PC-3 (cell line): Measurements from ENCODE around the gene RPL27. TPM values are rescaled to one million over a fixed set of nuclear protein-coding genes. Genes with fewer than 3 reads are reported as not detected.

Source experiments
- ATAC-seq: fragments of 200-7000 bp; cut with Tn5 transposase; 2 replicates; pipeline ENCODE4 v1.9.1; 2020; ENCODE audit warnings: mild to moderate bottlenecking, moderate library complexity
- BruUV-seq: library from RNA; stranded (reverse); fragments of 400-500 nt; replicated peaks from 2 replicates; lab custom pipeline; 2021; lab: Mats Ljungman, UMichigan
- CTCF ChIA-PET: fragments of 300-600 bp; sonication (Branson Sonifier 250); formaldehyde crosslinking; loops from one replicate; lab custom pipeline; 2022; ENCODE audit warnings: antibody characterized with exemption; lab: Charles Lee
- POLR2A ChIA-PET: fragments of 300-600 bp; sonication (Branson Sonifier 250); formaldehyde crosslinking; loops from one replicate; lab custom pipeline; 2022; ENCODE audit warnings: antibody characterized with exemption; ENCODE audit not compliant: unreplicated experiment; lab: Charles Lee
- DNase-seq: peaks from one replicate; pipeline ENCODE4 v3.0.0-alpha.2; 2015
- H2AFZ ChIP-seq: fragments of 300-600 bp; sonication (generic); 2 replicates; pipeline ENCODE4 v1.6.0; 2016; ENCODE audit warnings: antibody characterized with exemption, low read length
- H3F3A ChIP-seq: fragments of 300-600 bp; sonication (generic); one replicate; pipeline ENCODE4 v1.6.0; 2017; ENCODE audit warnings: antibody characterized with exemption, low read length, control low read depth, mild to moderate bottlenecking; ENCODE audit not compliant: unreplicated experiment
- H3K27ac ChIP-seq: fragments of 300-600 bp; sonication (generic); 2 replicates; pipeline ENCODE4 v1.5.1; 2016; ENCODE audit warnings: mild to moderate bottlenecking, low read length
- H3K27me3 ChIP-seq: fragments of 300-600 bp; sonication (generic); 2 replicates; pipeline ENCODE4 v1.6.1; 2016; ENCODE audit warnings: low read length, mixed read lengths
- H3K36me3 ChIP-seq: fragments of 300-600 bp; sonication (generic); 2 replicates; pipeline ENCODE4 v1.6.1; 2016; ENCODE audit warnings: low read depth, mixed run types, low read length, mixed read lengths
- H3K4me1 ChIP-seq: fragments of 300-600 bp; sonication (generic); 2 replicates; pipeline ENCODE4 v1.5.1; 2016; ENCODE audit warnings: low read length; ENCODE audit not compliant: insufficient read depth
- H3K4me2 ChIP-seq: fragments of 300-600 bp; sonication (generic); 2 replicates; pipeline ENCODE4 v1.6.0; 2016; ENCODE audit warnings: low read length
- H3K4me3 ChIP-seq: fragments of 300-600 bp; sonication (generic); 2 replicates; pipeline ENCODE4 v1.5.1; 2016; ENCODE audit warnings: mild to moderate bottlenecking, low read length, mixed read lengths
- H3K79me2 ChIP-seq: fragments of 300-600 bp; sonication (generic); 2 replicates; pipeline ENCODE4 v1.6.1; 2017; ENCODE audit warnings: low read length, mixed read lengths
- H3K9ac ChIP-seq: fragments of 300-600 bp; sonication (generic); 2 replicates; pipeline ENCODE4 v1.6.0; 2016; ENCODE audit warnings: mild to moderate bottlenecking, low read length
- H3K9me2 ChIP-seq: fragments of 300-600 bp; sonication (generic); replicated peaks from 2 replicates; pipeline ENCODE4 v1.6.1; 2016; ENCODE audit warnings: mixed run types, low read length, mixed read lengths
- H3K9me3 ChIP-seq: fragments of 300-600 bp; sonication (generic); 2 replicates; pipeline ENCODE4 v1.6.1; 2016; ENCODE audit warnings: low read length, mixed read lengths
- H4K20me1 ChIP-seq: fragments of 300-600 bp; sonication (generic); 2 replicates; pipeline ENCODE4 v1.6.1; 2016; ENCODE audit warnings: low read length, mixed read lengths
- EZH2 ChIP-seq: fragments of 300-600 bp; sonication (generic); IDR thresholded peaks from one replicate; pipeline ENCODE4 v1.6.1; 2017; ENCODE audit warnings: antibody characterized with exemption, mild to moderate bottlenecking, low read length; ENCODE audit not compliant: unreplicated experiment
- EZH2phosphoT487 ChIP-seq: fragments of 300-600 bp; sonication (generic); IDR thresholded peaks from 2 replicates; pipeline ENCODE4 v1.6.1; 2018; ENCODE audit warnings: mild to moderate bottlenecking, antibody characterized with exemption, low read length, borderline replicate concordance
- intact Hi-C: fragments of 100-400 bp; cut with micrococcal nuclease; formaldehyde crosslinking; loops from 2 replicates; pipeline ENCODE4 v1.9.0; 2023
- total RNA-seq: library from RNA; depleted of rRNA; stranded (reverse); fragments of >200 nt; gene quantifications from 2 replicates; pipeline ENCODE4 v1.2.3, GENCODE V29; 2014
- TF ChIP-seq, protein P1 (sequence below): fragments of 300-600 bp; sonication (generic); conservative IDR thresholded peaks from 2 replicates; pipeline ENCODE4 v1.5.1; 2017; ENCODE audit warnings: antibody characterized with exemption, low read depth, mild to moderate bottlenecking, low read length

RPL27 gene
- total RNA-seq, 1 experiment from 2014 or later: 784 TPM

DNA sequence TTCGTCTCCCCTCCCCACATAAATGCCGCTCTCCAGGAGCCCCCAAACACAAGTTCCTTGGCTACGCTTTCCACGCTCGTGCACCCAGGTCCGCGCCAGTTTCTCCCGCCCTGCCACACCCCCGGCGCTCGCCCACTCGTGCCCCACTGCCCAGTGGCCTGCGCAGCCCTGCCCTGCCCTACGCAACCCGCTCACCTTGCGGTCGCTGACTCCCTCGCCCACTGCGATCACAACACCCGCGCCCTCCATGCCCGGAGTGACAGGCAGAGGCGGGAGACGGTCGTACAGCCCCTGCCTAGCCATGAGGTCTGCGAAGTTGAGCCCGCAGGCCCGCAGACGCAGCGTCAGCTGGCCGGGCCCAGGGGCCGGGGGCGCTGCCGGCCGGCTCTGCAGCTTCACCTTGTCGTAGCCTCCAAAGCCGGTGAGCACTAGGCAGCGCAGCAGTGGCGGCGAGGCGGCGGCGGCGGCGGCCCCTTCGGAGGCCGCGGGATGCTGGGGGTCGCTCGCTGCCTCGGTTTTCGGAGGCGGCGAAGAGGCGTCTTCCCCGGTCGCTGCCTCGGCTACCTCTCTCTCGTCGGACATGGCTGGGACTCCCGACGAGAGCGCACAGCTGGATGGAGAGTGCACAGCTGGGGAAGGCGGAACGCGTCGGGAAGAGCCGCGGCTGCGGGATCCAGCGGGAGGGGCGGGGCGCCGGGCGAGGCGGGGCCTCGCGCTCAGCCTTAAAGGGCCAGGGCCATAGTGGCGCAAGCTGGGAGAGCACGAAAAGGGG, 23.7 kb downstream of the RPL27 start, which contains the start of gene VAT1:
VAT1 (minus strand) TSS at position 645 of the 772 bp plus-strand sequence; CDS start at position 582, 63 bp downstream.
- CTCF ChIA-PET: no interaction called here
- BruUV-seq: no TSS peak
- DNase-seq (peak; percentile 71), ATAC-seq (peak; percentile 66)
- Histone ChIP-seq H3K4me1 (peaks cover 5% of the 10 kb centered on the region), H3K4me3 (peak within 1 kb of the TSS; percentile 96), H3K36me3 (no peaks in the 10 kb centered on the region), H3K27ac (peak within 1 kb of the TSS; percentile 78), H3K9ac (peak within 1 kb of the TSS; percentile 83), H3K9me3 (no peaks in the 10 kb centered on the region), H3F3A (no peaks in the 10 kb centered on the region), H4K20me1 (no peaks in the 10 kb centered on the region), H3K79me2 (peaks cover 13% of the 10 kb centered on the region; the same call in 1 of the 2 replicates), H2AFZ (peak within 1 kb of the TSS; percentile 90), H3K9me2 (no peaks in the 10 kb centered on the region), H3K4me2 (peak within 1 kb of the TSS; percentile 96), H3K27me3 (no peaks in the 10 kb centered on the region)
- POLR2A ChIA-PET: interaction anchor here (0.5 kb wide), 1 partner anchor 12 kb away, joined by 3 read pairs; no protein-coding TSS in a partner anchor
- intact Hi-C loops: loop anchor here (5.0 kb wide), 1 partner anchor 105 kb away; the partner anchor contains the start of gene BRCA1
- TF ChIP-seq EZH2: no peak
- TF ChIP-seq, protein P1, sequence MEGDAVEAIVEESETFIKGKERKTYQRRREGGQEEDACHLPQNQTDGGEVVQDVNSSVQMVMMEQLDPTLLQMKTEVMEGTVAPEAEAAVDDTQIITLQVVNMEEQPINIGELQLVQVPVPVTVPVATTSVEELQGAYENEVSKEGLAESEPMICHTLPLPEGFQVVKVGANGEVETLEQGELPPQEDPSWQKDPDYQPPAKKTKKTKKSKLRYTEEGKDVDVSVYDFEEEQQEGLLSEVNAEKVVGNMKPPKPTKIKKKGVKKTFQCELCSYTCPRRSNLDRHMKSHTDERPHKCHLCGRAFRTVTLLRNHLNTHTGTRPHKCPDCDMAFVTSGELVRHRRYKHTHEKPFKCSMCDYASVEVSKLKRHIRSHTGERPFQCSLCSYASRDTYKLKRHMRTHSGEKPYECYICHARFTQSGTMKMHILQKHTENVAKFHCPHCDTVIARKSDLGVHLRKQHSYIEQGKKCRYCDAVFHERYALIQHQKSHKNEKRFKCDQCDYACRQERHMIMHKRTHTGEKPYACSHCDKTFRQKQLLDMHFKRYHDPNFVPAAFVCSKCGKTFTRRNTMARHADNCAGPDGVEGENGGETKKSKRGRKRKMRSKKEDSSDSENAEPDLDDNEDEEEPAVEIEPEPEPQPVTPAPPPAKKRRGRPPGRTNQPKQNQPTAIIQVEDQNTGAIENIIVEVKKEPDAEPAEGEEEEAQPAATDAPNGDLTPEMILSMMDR: no peak
- TF ChIP-seq EZH2phosphoT487: no peak

DNA sequence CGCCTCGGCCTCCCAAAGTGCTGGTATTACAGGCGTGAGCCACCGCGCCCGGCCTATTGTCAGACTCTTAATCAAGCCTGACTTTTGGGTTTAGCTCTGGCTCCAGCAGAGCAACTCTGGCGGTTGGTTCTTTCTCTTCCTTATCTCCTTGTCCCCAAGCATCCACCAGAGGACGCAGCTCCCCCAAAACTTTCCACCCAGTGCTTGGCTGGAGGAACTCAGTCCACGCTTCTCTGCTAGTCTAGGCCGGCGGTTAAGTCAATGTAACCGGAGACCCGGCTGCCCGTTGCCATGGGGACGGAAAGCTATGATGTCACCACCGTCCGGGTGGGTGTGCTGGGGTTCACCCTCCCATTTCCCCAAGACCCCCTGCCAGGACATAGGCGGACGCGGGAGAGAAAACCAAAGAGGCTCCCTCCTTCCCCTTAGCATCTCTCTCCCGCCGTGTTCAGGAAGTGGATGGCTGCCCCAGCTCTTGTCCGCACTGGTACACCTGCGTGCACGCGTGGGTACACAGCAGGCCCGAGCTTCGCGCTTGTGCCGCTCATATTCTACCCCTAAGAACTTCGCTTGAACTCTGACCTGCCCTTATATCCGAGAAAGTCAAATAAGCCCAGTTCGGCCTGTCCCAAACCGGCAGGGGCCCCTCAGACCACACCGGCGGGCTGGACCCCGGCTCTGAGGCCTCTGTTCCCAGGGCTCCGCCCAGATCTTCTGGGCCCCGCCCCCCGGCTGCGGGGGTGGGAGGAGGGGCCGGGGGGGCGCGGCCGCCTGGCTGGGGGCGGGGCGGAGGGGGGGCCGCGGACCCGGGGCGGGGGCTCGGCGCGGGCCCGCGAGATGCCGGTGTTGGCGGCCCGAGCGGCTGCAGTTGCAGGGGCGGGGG, 26.4 kb downstream of the RPL27 start, which contains the start of gene RND2:
RND2 (plus strand) TSS at position 825 of the 883 bp plus-strand sequence. CDS start 117 bp downstream, outside the sequence.
- ATAC-seq: peak; percentile 65
- Histone ChIP-seq H3K27ac (no peak within 1 kb of the TSS), H3K4me3 (peak within 1 kb of the TSS; percentile 61), H3K36me3 (no peaks in the 10 kb centered on the region), H3K4me2 (peak within 1 kb of the TSS; percentile 81), H2AFZ (peak within 1 kb of the TSS; percentile 89), H3K9me3 (no peaks in the 10 kb centered on the region), H3K9ac (peak within 1 kb of the TSS; percentile 45), H3K9me2 (no peaks in the 10 kb centered on the region), H4K20me1 (no peaks in the 10 kb centered on the region), H3K4me1 (peaks cover 5% of the 10 kb centered on the region), H3F3A (no peaks in the 10 kb centered on the region), H3K79me2 (peaks cover 13% of the 10 kb centered on the region; the same call in 1 of the 2 replicates), H3K27me3 (no peaks in the 10 kb centered on the region)
- CTCF ChIA-PET: interaction anchor here (0.9 to 1.4 kb wide), 5 partner anchors 18 to 175 kb away, joined by 3 to 5 read pairs (median 4); partner anchors contain the start of genes IFI35 and RPL27
- POLR2A ChIA-PET: interaction anchor here (1.0 to 1.2 kb wide), 2 partner anchors 27 to 147 kb away, joined by 3 to 5 read pairs; partner anchors contain the start of gene RPL27
- DNase-seq: peak; percentile 85
- TF ChIP-seq EZH2phosphoT487 (no peak), EZH2 (no peak)
- TF ChIP-seq, protein P1: peak; percentile 63
- intact Hi-C loops: loop anchor here (2.0 to 5.0 kb wide), 2 partner anchors 103 to 146 kb away; partner anchors contain the start of genes BRCA1 and NBR1
- TSS peak; percentile 19 for BruUV-seq
